Fibroblast of lung (primary cell): Measurements from ENCODE around the gene TOMM40. TPM values are rescaled to one million over a fixed set of nuclear protein-coding genes. Genes with fewer than 3 reads are reported as not detected.

Experiments used
- DNase-seq, 2 donors: peaks; one replicate each; pipeline versions ENCODE4 v3.0.0 to v3.0.0-alpha.2; 2010; ENCODE audit warnings: low read depth in 2 of 2
- H2AFZ ChIP-seq: 2 replicates; pipeline ENCODE4 v1.5.1; 2012; ENCODE audit warnings: low read length, control low read depth, inconsistent platforms
- H3K27ac ChIP-seq: 2 replicates; pipeline ENCODE4 v1.5.1; 2011; ENCODE audit warnings: low read length, control low read depth; ENCODE audit not compliant: insufficient read depth
- H3K27me3 ChIP-seq: 2 replicates; pipeline ENCODE4 v1.5.1; 2011; ENCODE audit warnings: mild to moderate bottlenecking, low read length; ENCODE audit not compliant: control insufficient read depth, insufficient read depth
- H3K36me3 ChIP-seq: 2 replicates; pipeline ENCODE4 v1.5.1; 2011; ENCODE audit warnings: low read length; ENCODE audit not compliant: control insufficient read depth, insufficient read depth
- H3K4me1 ChIP-seq: 2 replicates; pipeline ENCODE4 v1.5.1; 2011; ENCODE audit warnings: low read length; ENCODE audit not compliant: control insufficient read depth, insufficient read depth; ENCODE audit errors: extremely low read depth
- H3K4me2 ChIP-seq: 2 replicates; pipeline ENCODE4 v1.5.1; 2011; ENCODE audit warnings: low read length, control low read depth; ENCODE audit not compliant: insufficient read depth; ENCODE audit errors: extremely low read depth
- H3K4me3 ChIP-seq, 4 experiments: fragments of 200-600 bp in 1 of 4; sonication (generic) in 1 of 4; replicated peaks in 1 of 4; 2 replicates each; pipeline ENCODE4 v1.5.1; 2011 to 2016; ENCODE audit warnings: low read length in 4 of 4, low read depth in 3 of 4, mild to moderate bottlenecking in 3 of 4, control low read depth in 2 of 4, inconsistent platforms in 1 of 4, mixed read lengths in 1 of 4; ENCODE audit not compliant: insufficient read depth in 1 of 4; ENCODE audit errors: control extremely low read depth in 1 of 4
- H3K79me2 ChIP-seq: 2 replicates; pipeline ENCODE4 v1.5.1; 2012; ENCODE audit warnings: mild to moderate bottlenecking, low read length, inconsistent platforms; ENCODE audit not compliant: control insufficient read depth, insufficient read depth
- H3K9ac ChIP-seq: 2 replicates; pipeline ENCODE4 v1.5.1; 2011; ENCODE audit warnings: mild to moderate bottlenecking, low read length, control low read depth; ENCODE audit not compliant: insufficient read depth
- H3K9me3 ChIP-seq: 2 replicates; pipeline ENCODE4 v1.5.1; 2012; ENCODE audit warnings: low read depth, low read length; ENCODE audit not compliant: control insufficient read depth, insufficient read depth
- H4K20me1 ChIP-seq: 2 replicates; pipeline ENCODE4 v1.5.1; 2011; ENCODE audit warnings: low read length; ENCODE audit not compliant: control insufficient read depth, insufficient read depth; ENCODE audit errors: extremely low read depth
- EZH2 ChIP-seq: IDR thresholded peaks from 2 replicates; pipeline ENCODE4 v1.5.1; 2012; ENCODE audit warnings: low read length, control low read depth, mild to moderate bottlenecking; ENCODE audit errors: missing control alignments
- polyA plus RNA-seq, 2 donors: library from polyadenylated mRNA; depleted of rRNA in 1 of 2; stranded (reverse) in 1 of 2; unstranded in 1 of 2; fragments of >200 nt; gene quantifications; 2 replicates each; pipeline ENCODE4 v1.2.1, GENCODE V29; 2011 to 2012; ENCODE audit warnings: missing spikeins in 1 of 2
- total RNA-seq: library from RNA; depleted of rRNA; stranded (reverse); fragments of >200 nt; gene quantifications from 2 replicates; pipeline ENCODE4 v1.2.1, GENCODE V29; 2014
- TF ChIP-seq, protein P1 (sequence below), 2 donors: IDR thresholded peaks in 1 of 2; conservative IDR thresholded peaks in 1 of 2; 1 replicate in 1 of 2; 2 replicates in 1 of 2; pipeline ENCODE4 v1.5.1; 2011 to 2012; ENCODE audit warnings: low read length in 2 of 2, control low read depth in 1 of 2, inconsistent platforms in 1 of 2, low read depth in 1 of 2, mild to moderate bottlenecking in 1 of 2

TOMM40 gene
- total and polyA plus RNA-seq, 2 donors (not counting 1 experiment from before 2014, with no cell fraction given) = 21.8 to 32.1 TPM

- Histone ChIP-seq H4K20me1 (no peaks in the 10 kb centered on the region), H3K27ac (no peak overlapping the region), H3K36me3 (no peaks in the 10 kb centered on the region), H2AFZ (no peak overlapping the region), H3K4me3 (no peak overlapping the region), H3K4me1 (no peaks in the 10 kb centered on the region), H3K79me2 (no peaks in the 10 kb centered on the region), H3K27me3 (no peaks in the 10 kb centered on the region), H3K9ac (no peak overlapping the region), H3K9me3 (no peaks in the 10 kb centered on the region), H3K4me2 (no peak overlapping the region)
- DNase-seq = no peak
- TF ChIP-seq, protein P1, sequence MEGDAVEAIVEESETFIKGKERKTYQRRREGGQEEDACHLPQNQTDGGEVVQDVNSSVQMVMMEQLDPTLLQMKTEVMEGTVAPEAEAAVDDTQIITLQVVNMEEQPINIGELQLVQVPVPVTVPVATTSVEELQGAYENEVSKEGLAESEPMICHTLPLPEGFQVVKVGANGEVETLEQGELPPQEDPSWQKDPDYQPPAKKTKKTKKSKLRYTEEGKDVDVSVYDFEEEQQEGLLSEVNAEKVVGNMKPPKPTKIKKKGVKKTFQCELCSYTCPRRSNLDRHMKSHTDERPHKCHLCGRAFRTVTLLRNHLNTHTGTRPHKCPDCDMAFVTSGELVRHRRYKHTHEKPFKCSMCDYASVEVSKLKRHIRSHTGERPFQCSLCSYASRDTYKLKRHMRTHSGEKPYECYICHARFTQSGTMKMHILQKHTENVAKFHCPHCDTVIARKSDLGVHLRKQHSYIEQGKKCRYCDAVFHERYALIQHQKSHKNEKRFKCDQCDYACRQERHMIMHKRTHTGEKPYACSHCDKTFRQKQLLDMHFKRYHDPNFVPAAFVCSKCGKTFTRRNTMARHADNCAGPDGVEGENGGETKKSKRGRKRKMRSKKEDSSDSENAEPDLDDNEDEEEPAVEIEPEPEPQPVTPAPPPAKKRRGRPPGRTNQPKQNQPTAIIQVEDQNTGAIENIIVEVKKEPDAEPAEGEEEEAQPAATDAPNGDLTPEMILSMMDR (conservative IDR thresholded peaks at IDR 0.05 in 1 of 2, IDR thresholded peaks at IDR 0.05 in 1 of 2; ENCODE audit: low read depth in 1 of 2, low read length in 2 of 2) = no peak
These were observed 56.1 kb downstream of the TOMM40 start for GRCh38 chr19:44947041-44947581.

DNA sequence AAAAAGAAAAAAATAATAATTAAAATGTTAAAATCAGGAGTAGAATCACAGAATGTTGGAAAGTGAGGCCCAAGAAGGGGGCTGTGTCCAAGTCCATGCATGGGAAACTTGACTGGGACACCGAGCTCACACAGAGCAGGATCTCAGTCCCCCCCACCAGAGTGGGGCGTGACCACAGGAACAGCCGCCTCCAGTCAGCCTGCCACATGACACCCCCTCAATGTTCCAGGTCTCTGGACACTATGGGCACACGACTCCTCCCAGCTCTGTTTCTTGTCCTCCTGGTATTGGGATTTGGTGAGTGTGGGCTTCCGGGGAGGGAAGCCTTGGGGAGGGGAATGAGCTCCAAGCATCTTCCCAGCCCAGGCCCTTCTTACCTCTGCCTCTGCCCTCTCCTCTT lies 57.2 kb downstream of the TOMM40 start:
- no peak overlapping the region for H3K4me2 ChIP-seq
- DNase-seq = no peak
- no peak overlapping the region for H3K9ac ChIP-seq

DNA sequence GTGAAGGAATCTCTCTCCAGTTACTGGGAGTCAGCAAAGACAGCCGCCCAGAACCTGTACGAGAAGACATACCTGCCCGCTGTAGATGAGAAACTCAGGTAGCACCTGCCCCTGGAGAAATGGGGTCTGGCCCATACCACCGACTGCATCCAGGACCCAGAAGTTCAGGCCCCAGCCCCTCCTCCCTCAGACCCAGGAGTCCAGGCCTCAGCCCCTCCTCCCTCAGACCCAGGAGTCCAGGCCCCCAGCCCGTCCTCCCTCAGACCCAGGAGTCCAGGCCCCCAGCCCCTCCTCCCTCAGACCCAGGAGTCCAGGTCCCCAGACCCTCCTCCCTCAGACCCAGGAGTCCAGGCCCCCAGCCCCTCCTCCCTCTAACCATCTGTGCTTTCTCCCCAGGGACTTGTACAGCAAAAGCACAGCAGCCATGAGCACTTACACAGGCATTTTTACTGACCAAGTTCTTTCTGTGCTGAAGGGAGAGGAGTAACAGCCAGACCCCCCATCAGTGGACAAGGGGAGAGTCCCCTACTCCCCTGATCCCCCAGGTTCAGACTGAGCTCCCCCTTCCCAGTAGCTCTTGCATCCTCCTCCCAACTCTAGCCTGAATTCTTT lies 57.8 kb downstream of the TOMM40 start:
- Histone ChIP-seq H3K4me2 (no peak overlapping the region), H3K4me3 (no peak overlapping the region), H3K4me1 (peaks cover 3% of the 10 kb centered on the region), H4K20me1 (no peaks in the 10 kb centered on the region), H3K36me3 (no peaks in the 10 kb centered on the region), H3K27me3 (no peaks in the 10 kb centered on the region), H2AFZ (no peak overlapping the region), H3K9ac (no peak overlapping the region), H3K27ac (no peak overlapping the region), H3K9me3 (no peaks in the 10 kb centered on the region), H3K79me2 (peaks cover 3% of the 10 kb centered on the region)
- TF ChIP-seq, protein P1 (conservative IDR thresholded peaks at IDR 0.05 in 1 of 2, IDR thresholded peaks at IDR 0.05 in 1 of 2; ENCODE audit: low read depth in 1 of 2, low read length in 2 of 2) = no peak
- no peak for TF ChIP-seq EZH2
- no peak for DNase-seq

More for the DNA sequence above, 57.2 kb downstream of the TOMM40 start:
- no peaks in the 10 kb centered on the region for H3K9me3 ChIP-seq
- no peaks in the 10 kb centered on the region for H3K36me3 ChIP-seq
- no peaks in the 10 kb centered on the region for H3K4me1 ChIP-seq
- H3K4me3 ChIP-seq = no peak overlapping the region
- no peaks in the 10 kb centered on the region for H3K79me2 ChIP-seq
- no peaks in the 10 kb centered on the region for H3K27me3 ChIP-seq
- no peaks in the 10 kb centered on the region for H4K20me1 ChIP-seq
- no peak overlapping the region for H3K27ac ChIP-seq
- no peak for TF ChIP-seq EZH2
- TF ChIP-seq, protein P1 (conservative IDR thresholded peaks at IDR 0.05 in 1 of 2, IDR thresholded peaks at IDR 0.05 in 1 of 2; ENCODE audit: low read depth in 1 of 2, low read length in 2 of 2) = no peak
- H2AFZ ChIP-seq = no peak overlapping the region
